H1 (cell line): ENCODE results near the gene HTR2A. TPM values are rescaled to one million over a fixed set of nuclear protein-coding genes. Genes with fewer than 3 reads are reported as not detected.

Experiments used
- CTCF ChIA-PET: fragments of 300-600 bp; sonication (Branson Sonifier 250); formaldehyde crosslinking; loops from one replicate; lab custom pipeline; 2021; ENCODE audit not compliant: partially characterized antibody; lab: Charles Lee
- POLR2A ChIA-PET: fragments of 300-600 bp; sonication (Branson Sonifier 250); formaldehyde crosslinking; loops from one replicate; lab custom pipeline; 2021; ENCODE audit warnings: inconsistent platforms; ENCODE audit not compliant: partially characterized antibody; lab: Charles Lee
- DNase-seq, 2 experiments: peaks; one replicate each; pipeline versions ENCODE4 v3.0.0 to v3.0.0-alpha.2; 2010 to 2022; ENCODE audit warnings: low spot score in 2 of 2, low read depth in 1 of 2, mixed read lengths in 1 of 2
- FAIRE-seq: peaks from 2 replicates; lab custom pipeline; 2011; peaks lifted over from hg19 to GRCh38; lab: Jason Lieb, UNC
- H2AFZ ChIP-seq: 2 replicates; pipeline ENCODE4 v1.8.1; 2012; ENCODE audit warnings: low read length, inconsistent platforms
- H2AK5ac ChIP-seq: 2 replicates; pipeline ENCODE4 v1.6.1; 2013; ENCODE audit warnings: low read depth, low read length
- H2BK120ac ChIP-seq: replicated peaks from 2 replicates; pipeline ENCODE3; 2013; ENCODE audit warnings: low read depth, low read length, inconsistent platforms
- H2BK12ac ChIP-seq: 2 replicates; pipeline ENCODE4 v1.6.1; 2013; ENCODE audit warnings: low read depth, low read length
- H2BK15ac ChIP-seq: 2 replicates; pipeline ENCODE4 v1.6.1; 2013; ENCODE audit warnings: low read length
- H2BK20ac ChIP-seq: 2 replicates; pipeline ENCODE4 v1.6.1; 2013; ENCODE audit warnings: low read length
- H2BK5ac ChIP-seq: 2 replicates; pipeline ENCODE4 v1.6.1; 2013; ENCODE audit warnings: low read depth, low read length
- H3K14ac ChIP-seq: 2 replicates; pipeline ENCODE4 v1.6.1; 2013; ENCODE audit warnings: inconsistent platforms; ENCODE audit not compliant: insufficient read length
- H3K18ac ChIP-seq: 2 replicates; pipeline ENCODE4 v1.6.1; 2013; ENCODE audit warnings: low read length; ENCODE audit errors: extremely low read depth
- H3K23ac ChIP-seq: 2 replicates; pipeline ENCODE4 v1.6.1; 2013; ENCODE audit warnings: inconsistent platforms; ENCODE audit not compliant: insufficient read length
- H3K23me2 ChIP-seq: 2 replicates; pipeline ENCODE4 v1.6.1; 2013; ENCODE audit warnings: low read depth, low read length
- H3K27ac ChIP-seq: 2 replicates; pipeline ENCODE4 v1.6.1; 2011; ENCODE audit warnings: low read depth, low read length, inconsistent platforms
- H3K27me3 ChIP-seq, 4 experiments: replicated peaks in 1 of 4; 1 replicate in 1 of 4; 2 replicates in 3 of 4; pipeline versions ENCODE4 v1.6.1 to v1.8.1; 2011 to 2013; ENCODE audit warnings: low read length in 3 of 4, mild to moderate bottlenecking in 3 of 4, inconsistent platforms in 2 of 4, mixed read lengths in 2 of 4, moderate library complexity in 1 of 4; ENCODE audit not compliant: control insufficient read depth in 3 of 4, insufficient read depth in 3 of 4; ENCODE audit errors: extremely low read depth in 1 of 4
- H3K36me3 ChIP-seq, 4 experiments: 2 replicates each; pipeline versions ENCODE4 v1.6.1 to v1.8.1; 2011 to 2013; ENCODE audit warnings: mild to moderate bottlenecking in 4 of 4, low read length in 3 of 4, moderate library complexity in 2 of 4, control low read depth in 1 of 4, inconsistent platforms in 1 of 4; ENCODE audit not compliant: insufficient read depth in 4 of 4, control insufficient read depth in 2 of 4
- H3K4ac ChIP-seq: replicated peaks from 2 replicates; pipeline ENCODE3; 2013; ENCODE audit warnings: low read length, low read depth, mixed read lengths, inconsistent platforms; ENCODE audit not compliant: insufficient read length
- H3K4me1 ChIP-seq, 4 experiments: replicated peaks in 1 of 4; 1 replicate in 1 of 4; 2 replicates in 3 of 4; pipeline versions ENCODE4 v1.6.1 to v1.8.1; 2011 to 2013; ENCODE audit warnings: low read length in 3 of 4, inconsistent platforms in 2 of 4, mixed read lengths in 1 of 4; ENCODE audit not compliant: insufficient read depth in 4 of 4, control insufficient read depth in 3 of 4
- H3K4me2 ChIP-seq, 2 experiments: 2 replicates each; pipeline versions ENCODE4 v1.6.1 to v1.8.1; 2011 to 2013; ENCODE audit warnings: low read depth in 2 of 2, low read length in 2 of 2, control low read depth in 1 of 2, inconsistent platforms in 1 of 2, mild to moderate bottlenecking in 1 of 2; ENCODE audit not compliant: insufficient read depth in 1 of 2
- H3K4me3 ChIP-seq, 4 experiments: fragments of 200-600, 300-600 bp in 1 of 4; sonication (generic), shearing (Covaris generic), sonication (Bioruptor Twin) in 1 of 4; 2 replicates each; pipeline versions ENCODE4 v1.5.1 to v1.8.1; 2011 to 2016; ENCODE audit warnings: low read length in 4 of 4, low read depth in 3 of 4, control low read depth in 2 of 4, inconsistent platforms in 2 of 4, mild to moderate bottlenecking in 2 of 4, mixed read lengths in 1 of 4, moderate library complexity in 1 of 4; ENCODE audit not compliant: insufficient read depth in 2 of 4; ENCODE audit errors: extremely low read depth in 1 of 4
- H3K56ac ChIP-seq: replicated peaks from 2 replicates; pipeline ENCODE3; 2013; ENCODE audit warnings: low read depth, mild to moderate bottlenecking, mixed read lengths, low read length, inconsistent platforms; ENCODE audit not compliant: insufficient read length
- H3K79me1 ChIP-seq: 2 replicates; pipeline ENCODE4 v1.6.1; 2013; ENCODE audit warnings: low read depth, low read length, control low read depth
- H3K79me2 ChIP-seq, 2 experiments: 2 replicates each; pipeline versions ENCODE4 v1.6.1 to v1.8.1; 2012 to 2013; ENCODE audit warnings: low read length in 2 of 2, mild to moderate bottlenecking in 2 of 2, inconsistent platforms in 1 of 2; ENCODE audit not compliant: insufficient read depth in 2 of 2, control insufficient read depth in 1 of 2
- H3K9ac ChIP-seq, 4 experiments: replicated peaks in 1 of 4; 1 replicate in 1 of 4; 2 replicates in 3 of 4; pipeline versions ENCODE4 v1.6.1 to v1.8.1; 2011 to 2013; ENCODE audit warnings: low read depth in 3 of 4, low read length in 3 of 4, control low read depth in 2 of 4, mild to moderate bottlenecking in 2 of 4, moderate library complexity in 2 of 4, inconsistent platforms in 1 of 4; ENCODE audit errors: extremely low read depth in 1 of 4
- H3K9me3 ChIP-seq, 2 experiments: 2 replicates each; pipeline versions ENCODE4 v1.6.1 to v1.8.1; 2012 to 2013; ENCODE audit warnings: mild to moderate bottlenecking in 2 of 2, moderate library complexity in 2 of 2, control low read depth in 1 of 2, inconsistent platforms in 1 of 2, low read depth in 1 of 2, low read length in 1 of 2, mixed read lengths in 1 of 2; ENCODE audit not compliant: insufficient read depth in 2 of 2
- H4K20me1 ChIP-seq, 2 experiments: replicated peaks in 1 of 2; 2 replicates each; pipeline versions ENCODE3 to v1.8.1; 2011 to 2013; ENCODE audit warnings: inconsistent platforms in 2 of 2, low read length in 2 of 2, mild to moderate bottlenecking in 1 of 2; ENCODE audit not compliant: insufficient read depth in 2 of 2, control insufficient read depth in 1 of 2
- H4K5ac ChIP-seq: 2 replicates; pipeline ENCODE4 v1.6.1; 2013; ENCODE audit warnings: low read length, low read depth, mixed read lengths, inconsistent platforms; ENCODE audit not compliant: insufficient read length
- H4K8ac ChIP-seq: 2 replicates; pipeline ENCODE4 v1.8.0; 2013; ENCODE audit warnings: mild to moderate bottlenecking, moderate library complexity, low read length, inconsistent platforms; ENCODE audit not compliant: insufficient read depth; ENCODE audit errors: extremely low read depth
- H4K91ac ChIP-seq: replicated peaks from 2 replicates; pipeline ENCODE3; 2013; ENCODE audit warnings: low read length, mixed read lengths, inconsistent platforms; ENCODE audit not compliant: insufficient read length
- CEBPB ChIP-seq: IDR thresholded peaks from 2 replicates; pipeline ENCODE4 v1.6.1; 2012; ENCODE audit warnings: low read depth, low read length
- CHD1 ChIP-seq: IDR thresholded peaks from 2 replicates; pipeline ENCODE4 v1.6.1; 2012; ENCODE audit warnings: low read depth, low read length, improper control_type of control experiment
- CREB1 ChIP-seq: IDR thresholded peaks from 2 replicates; pipeline ENCODE4 v1.6.1; 2012; ENCODE audit warnings: inconsistent platforms
- HDAC6 ChIP-seq: IDR thresholded peaks from one replicate; pipeline ENCODE4 v1.7.1; 2012; ENCODE audit warnings: low read depth, mild to moderate bottlenecking, inconsistent platforms, low read length, moderate library complexity
- PHF8 ChIP-seq: fragments of 200-600 bp; sonication (generic); conservative IDR thresholded peaks from 2 replicates; pipeline ENCODE4 v1.7.1; 2012; ENCODE audit warnings: low read depth, mild to moderate bottlenecking, inconsistent platforms, low read length, moderate library complexity
- RFX5 ChIP-seq: IDR thresholded peaks from 2 replicates; pipeline ENCODE4 v1.6.1; 2011; ENCODE audit warnings: low read depth, low read length, improper control_type of control experiment, borderline replicate concordance
- SIN3A ChIP-seq, 2 experiments: IDR thresholded peaks in 1 of 2; conservative IDR thresholded peaks in 1 of 2; 2 replicates each; pipeline ENCODE4 v1.6.1; 2011 to 2012; ENCODE audit warnings: low read length in 2 of 2, improper control_type of control experiment in 1 of 2, low read depth in 1 of 2, mild to moderate bottlenecking in 1 of 2
- WGBS, 2 experiments: shearing (Covaris generic) in 1 of 2; methylation state at CpG; one replicate each; pipeline versions ENCODE4 v1.1.6 to v1.1.7; 2013 to 2015; ENCODE audit warnings: low lambda C conversion rate in 2 of 2, mixed read lengths in 2 of 2, inconsistent platforms in 1 of 2, low coverage in 1 of 2, missing lambda C conversion rate in 1 of 2; ENCODE audit not compliant: insufficient replicate concordance in 2 of 2, insufficient coverage in 1 of 2, insufficient read length in 1 of 2; ENCODE audit errors: extremely low coverage in 1 of 2, missing lambda C conversion rate in 1 of 2; 5-methylcytosine and 5-hydroxymethylcytosine counted together
- polyA plus RNA-seq, 7 experiments: library from polyadenylated mRNA; depleted of rRNA in 3 of 7; stranded (reverse) in 5 of 7; unstranded in 2 of 7; fragments of >200 nt in 5 of 7; fragments of 200-250 nt in 2 of 7; gene quantifications; 1 replicate in 5 of 7; 2 replicates in 1 of 7; 4 replicates in 1 of 7; pipeline versions ENCODE4 v1.2.1 to v1.2.3, GENCODE V29; 2011 to 2013; ENCODE audit warnings: missing spikeins in 2 of 7, mixed read lengths in 2 of 7
- total RNA-seq: library from RNA; stranded (reverse); fragmentation: NEBNext Ultra II Directional; extraction: Animal tissue kit (Norgen Biotek cat#: 25700); gene quantifications from 2 replicates; pipeline ENCODE4 v1.2.1, GENCODE V29; 2021

Gene HTR2A
- total and polyA plus RNA-seq, 2 of the 8 experiments (the other 6 are each of a cell fraction or from before 2014, with no cell fraction given): not detected

DNA sequence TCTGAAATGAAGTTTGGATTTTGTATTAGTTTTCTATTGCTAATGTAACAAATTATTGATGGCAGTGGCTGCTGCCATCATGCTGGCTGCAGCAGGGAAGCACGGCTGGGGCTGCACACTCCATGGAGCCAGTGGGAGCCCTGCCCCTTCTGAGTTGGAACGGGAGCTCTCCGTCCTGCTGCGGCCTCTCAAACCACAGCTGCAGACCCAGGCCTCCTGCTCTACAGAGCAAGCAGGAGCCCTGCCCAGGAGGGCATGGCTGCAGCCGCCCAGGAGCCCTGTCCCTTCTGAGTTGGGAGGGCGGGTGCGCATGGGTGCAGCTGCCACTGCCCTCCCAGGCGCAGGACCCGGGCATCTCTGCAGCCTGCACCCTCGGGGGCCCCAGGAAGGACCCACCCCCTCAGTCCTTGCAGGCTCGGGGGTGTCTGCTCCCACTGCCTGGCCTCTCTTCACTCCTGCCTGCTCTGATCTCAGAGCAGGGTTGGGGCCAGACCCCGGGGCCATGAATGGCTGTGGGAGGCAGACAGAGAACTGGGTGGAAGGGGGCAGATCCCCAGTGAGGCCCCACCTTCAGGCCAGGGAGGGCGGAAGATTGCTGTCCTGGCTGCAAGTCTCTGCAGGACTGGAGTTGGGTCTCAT is 78.9 kb downstream of the HTR2A start:
- Histone ChIP-seq H3K27ac (no peak overlapping the region), H2BK120ac (no peak overlapping the region), H2BK20ac (no peak overlapping the region), H3K4me2 (no peak overlapping the region), H3K36me3 (no peaks in the 10 kb centered on the region), H3K9me3 (no peaks in the 10 kb centered on the region), H3K9ac (0 out of 7 replicates have a peak overlapping the region, but pooled peaks of 1 of the 4 experiments have one; percentile 25), H3K14ac (no peak overlapping the region), H4K91ac (no peak overlapping the region), H2AFZ (no peak overlapping the region), H3K4ac (no peak overlapping the region), H3K79me1 (no peaks in the 10 kb centered on the region), H2AK5ac (no peak overlapping the region), H3K56ac (no peak overlapping the region), H4K20me1 (no peaks in the 10 kb centered on the region), H2BK12ac (no peak overlapping the region), H3K4me3 (no peak overlapping the region), H3K23ac (no peak overlapping the region), H4K5ac (no peak overlapping the region), H4K8ac (no peak overlapping the region), H3K27me3 (no peaks in the 10 kb centered on the region), H2BK15ac (no peak overlapping the region), H3K23me2 (no peaks in the 10 kb centered on the region), H3K18ac (no peak overlapping the region), H3K79me2 (no peaks in the 10 kb centered on the region), H3K4me1 (no peaks in the 10 kb centered on the region), H2BK5ac (no peak overlapping the region)
- DNase-seq (no peak), FAIRE-seq (no peak)
- 92% methylated on average over 8 of the region's 13 CpGs; no CpG with 5 or more reads in 1 of the 2 experiments for WGBS, 2 experiments
- CTCF ChIA-PET: interaction anchor here (1.1 kb wide), 1 partner anchor 14 kb away, joined by 3 read pairs; no protein-coding TSS in a partner anchor
- POLR2A ChIA-PET: no interaction called here
- TF ChIP-seq RFX5: no peak
- no peak for TF ChIP-seq CREB1
- TF ChIP-seq PHF8: no peak
- TF ChIP-seq CEBPB: no peak
- no peak for TF ChIP-seq CHD1
- TF ChIP-seq SIN3A (conservative IDR thresholded peaks at IDR 0.05 in 1 of 2, IDR thresholded peaks at IDR 0.05 in 1 of 2; ENCODE audit: low read depth in 1 of 2, low read length in 2 of 2): no peak
- no peak for TF ChIP-seq HDAC6
